GM19328 (cell line): Measurements from ENCODE around the gene CLN3.
"Not testable (repeated sequence)": the region's sequence is repeated elsewhere in the genome, so short reads cannot be mapped to it uniquely, and the experiment has no call there.

ENCODE experiments used
- ATAC-seq: cut with Tn5 transposase; IDR thresholded peaks from one replicate; pipeline ENCODE4 v1.9.1; 2021; ENCODE audit warnings: mild to moderate bottlenecking, moderate library complexity; ENCODE audit not compliant: unreplicated experiment

The CLN3 gene

DNA sequence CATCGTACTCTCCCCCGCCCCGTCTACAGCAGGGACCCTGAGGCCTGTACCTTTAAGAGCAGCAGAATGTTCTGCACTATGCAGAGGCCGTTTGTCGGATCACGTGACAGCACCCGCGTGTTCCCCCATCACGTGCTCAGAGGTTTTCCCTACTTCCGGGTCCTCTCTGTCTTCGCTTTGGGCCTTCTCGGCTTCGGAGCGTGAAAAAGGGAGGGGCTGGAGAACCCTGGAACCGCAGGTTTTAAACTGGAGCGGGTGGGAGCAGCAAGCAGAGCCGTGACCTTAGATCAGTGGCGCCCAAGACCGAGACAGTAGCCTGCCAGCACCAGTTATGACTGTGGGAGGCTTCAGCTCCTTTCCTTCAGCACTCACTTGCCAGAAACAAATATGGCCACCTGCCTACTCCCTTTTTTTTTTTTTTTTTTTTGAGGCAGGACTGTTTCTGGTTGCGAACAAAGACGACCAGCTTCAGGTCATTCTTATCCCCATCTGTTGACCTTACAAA, at the start of gene CLN3:
TSS of gene CLN3 (minus strand) at position 105 of the 505 bp plus-strand sequence. CDS start 315 bp downstream, outside the sequence.
- ATAC-seq, result peak; percentile 68

DNA sequence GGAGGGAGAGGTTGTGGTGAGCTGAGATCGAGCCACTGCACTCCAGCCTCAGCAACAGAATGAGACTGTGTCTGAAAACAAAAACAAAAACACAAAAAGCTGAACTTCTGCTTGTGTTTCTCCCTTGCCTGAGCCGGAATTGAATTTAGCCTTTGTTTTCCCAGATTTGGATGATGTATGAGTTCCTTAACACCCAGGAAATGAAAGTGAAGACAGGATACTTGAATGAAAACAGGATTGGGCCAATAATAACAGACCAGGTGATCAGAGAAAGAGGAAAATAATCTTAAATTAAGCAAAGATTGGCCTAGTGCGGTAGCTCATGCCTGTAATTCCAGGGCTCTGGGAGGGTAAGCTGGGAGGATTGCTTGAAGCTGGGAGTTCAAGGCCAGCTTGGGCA, 48.5 kb upstream of the CLN3 start:
- ATAC-seq, result no peak

DNA sequence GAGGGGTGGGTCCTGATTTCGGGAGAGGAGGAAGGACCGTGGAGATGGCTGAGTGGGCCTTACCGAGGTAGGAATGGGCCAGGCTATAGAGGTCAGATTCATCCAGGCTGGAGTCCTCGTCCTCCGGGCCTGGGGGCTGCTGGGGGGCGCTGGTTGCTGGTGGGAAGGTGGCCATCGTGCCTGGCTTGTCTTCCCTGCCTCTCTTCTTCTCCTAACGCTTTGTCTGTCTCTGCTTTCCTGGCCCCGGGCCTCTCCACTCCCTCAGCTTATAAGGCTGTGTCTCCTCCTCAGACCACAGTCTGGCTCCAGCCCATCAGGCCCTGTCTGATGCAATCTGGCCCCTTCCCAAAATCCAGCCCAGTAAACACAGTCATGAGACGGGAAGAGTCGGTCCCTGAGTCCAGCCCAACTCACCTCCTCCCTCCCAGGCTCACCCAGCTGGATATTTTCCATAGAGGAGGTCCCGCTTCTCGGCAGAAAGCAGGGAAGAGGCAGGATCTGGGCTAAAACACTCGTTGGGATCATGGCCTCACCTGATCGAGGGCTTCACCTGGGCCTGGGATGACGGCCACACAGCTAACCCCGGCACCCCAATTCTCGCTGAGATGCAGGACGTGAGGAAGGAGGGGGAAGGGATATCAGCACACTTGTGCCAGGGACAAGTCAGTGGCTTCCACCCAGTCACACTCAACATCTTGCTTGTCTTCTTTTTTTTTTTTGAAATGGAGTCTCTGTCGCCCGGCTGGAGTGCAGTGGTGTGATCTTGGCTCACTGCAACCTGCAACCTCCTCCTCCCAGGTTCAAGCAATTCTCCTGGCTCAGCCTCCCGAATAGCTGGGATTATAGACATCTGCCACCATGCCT, 47.1 kb upstream of the CLN3 start, which contains the start of gene NUPR1:
TSS of gene NUPR1 (minus strand) at position 242 of the 864 bp plus-strand sequence. CDS start at position 175, 67 bp downstream.
- no peak for ATAC-seq

DNA sequence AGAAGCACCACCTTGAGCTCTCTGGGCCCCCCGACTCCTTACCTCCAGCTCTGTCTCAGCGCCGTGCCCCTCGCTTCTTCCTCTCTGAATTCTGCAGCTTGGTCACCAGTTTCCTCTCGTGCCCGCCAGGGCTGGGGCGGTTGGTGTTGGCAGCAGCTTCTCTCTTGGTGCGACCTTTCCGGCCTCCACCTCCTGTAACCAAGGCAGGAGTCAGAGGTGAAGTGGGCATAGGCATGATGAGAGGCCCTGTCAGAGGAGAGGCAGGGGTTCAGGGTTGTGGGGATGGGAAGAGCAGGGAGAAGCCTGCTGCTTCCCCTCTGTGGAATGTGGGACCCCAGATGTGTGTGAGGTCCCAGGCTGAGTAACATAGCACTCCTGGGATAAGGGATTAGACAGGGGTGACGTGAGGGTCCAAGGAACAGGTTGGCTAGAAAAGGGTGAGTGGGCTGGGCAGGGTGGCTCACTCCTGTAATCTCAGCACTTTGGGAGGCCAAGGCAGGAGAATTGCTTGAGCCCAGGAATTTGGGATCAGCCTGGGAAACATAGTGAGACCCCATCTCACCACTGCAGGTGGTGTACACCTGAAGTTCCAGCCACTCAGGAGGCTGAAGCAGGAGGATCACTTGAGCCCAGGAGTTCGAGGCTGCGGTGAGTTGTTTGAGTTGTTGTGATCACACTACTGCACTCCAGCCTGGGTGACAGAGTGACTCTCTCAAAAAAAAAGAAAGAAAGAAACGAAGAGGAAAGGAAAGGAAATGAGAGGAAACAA, 46.3 kb upstream of the CLN3 start:
- ATAC-seq, result no peak

DNA sequence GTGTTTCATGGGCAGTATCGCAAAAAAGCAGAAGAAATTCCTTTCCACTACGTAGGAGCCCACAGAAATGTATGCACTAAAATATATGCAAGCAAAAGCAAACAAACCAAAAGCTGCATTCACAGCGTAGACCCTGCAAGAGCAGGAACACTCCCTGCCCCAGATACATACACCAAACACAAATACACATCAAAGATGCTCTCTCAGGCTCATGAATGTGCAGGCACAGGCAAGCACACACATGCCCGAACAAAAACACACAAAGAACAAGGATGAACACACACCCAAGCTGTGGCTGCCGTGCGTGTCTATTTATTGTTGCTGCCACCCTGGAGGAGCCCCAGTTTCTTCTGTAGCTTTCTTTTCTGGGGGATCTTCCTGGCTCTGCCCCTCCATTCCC, 45.2 kb upstream of the CLN3 start:
- no peak for ATAC-seq

DNA sequence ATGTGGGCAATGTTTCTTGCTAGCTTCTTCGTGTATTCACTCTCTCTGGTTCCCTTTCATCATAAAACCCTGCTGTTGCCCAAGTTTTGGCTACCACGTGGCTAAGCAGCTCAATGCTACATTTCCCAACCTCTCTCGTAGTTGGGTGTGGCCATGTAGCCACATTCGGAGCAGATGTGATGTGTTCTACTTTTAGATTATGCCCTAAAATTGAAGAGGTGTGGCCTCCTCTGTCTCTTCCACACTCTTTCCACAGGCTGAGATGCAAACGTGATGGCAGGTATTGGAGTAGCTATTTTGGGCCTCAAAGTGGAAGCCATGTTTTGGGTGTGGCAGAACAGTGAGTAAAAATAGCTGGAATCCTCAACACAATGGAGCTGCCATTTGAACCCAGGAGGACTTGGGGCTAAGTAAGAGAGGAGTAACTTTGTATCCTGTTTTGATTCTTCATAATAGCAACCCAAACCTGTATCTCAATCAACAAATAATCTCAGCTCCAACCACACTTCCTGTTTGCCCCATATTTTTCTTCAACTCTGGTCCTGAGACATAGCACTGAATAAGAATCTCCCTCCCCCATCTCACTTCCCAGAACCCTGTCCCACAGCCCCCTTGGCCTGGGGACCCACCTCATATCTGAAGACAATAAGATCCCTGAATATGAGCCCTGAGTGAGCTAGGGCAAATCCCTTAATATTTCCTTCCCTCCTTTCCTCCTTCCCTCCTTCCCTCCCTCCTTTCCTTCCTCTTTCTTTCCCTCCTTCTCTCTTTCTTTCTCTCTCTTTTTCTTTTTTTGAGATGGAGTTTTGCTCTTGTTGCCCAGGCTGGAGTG, 42.9 kb upstream of the CLN3 start:
- ATAC-seq, result no peak

DNA sequence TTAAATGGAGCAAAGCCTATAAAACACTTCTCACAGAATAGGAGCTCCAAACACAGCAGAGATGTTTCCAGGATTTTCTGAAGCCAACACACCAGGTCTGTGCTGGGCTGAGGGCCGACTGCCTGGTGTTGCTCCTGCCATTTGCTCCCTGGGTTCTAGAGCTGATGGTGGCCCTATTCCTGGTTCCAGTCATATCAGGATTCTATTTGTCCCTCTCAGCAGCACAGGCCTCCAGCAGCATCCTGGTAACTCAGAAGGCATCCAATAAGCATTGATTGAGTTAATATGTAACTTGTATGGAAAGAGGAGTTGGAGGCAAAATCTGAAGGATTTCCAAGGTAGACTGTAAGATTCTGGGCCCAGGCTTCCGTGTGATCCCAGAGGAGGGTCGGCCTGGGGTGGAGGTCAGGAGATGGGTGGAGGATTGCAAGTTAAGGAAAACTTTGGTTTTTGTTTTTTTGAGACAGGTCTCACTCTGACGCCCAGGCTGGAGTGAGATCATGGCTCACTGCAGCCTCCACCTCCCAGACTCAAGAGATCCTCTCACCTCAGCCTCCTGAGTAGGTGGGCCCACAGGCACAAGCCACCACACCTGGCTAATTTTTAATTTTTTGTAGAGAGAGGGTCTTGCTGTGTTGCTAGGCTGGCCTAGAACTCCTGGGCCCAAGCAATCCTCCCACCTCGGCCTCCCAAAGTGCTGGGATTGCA, 41.2 kb upstream of the CLN3 start:
- no peak for ATAC-seq

DNA sequence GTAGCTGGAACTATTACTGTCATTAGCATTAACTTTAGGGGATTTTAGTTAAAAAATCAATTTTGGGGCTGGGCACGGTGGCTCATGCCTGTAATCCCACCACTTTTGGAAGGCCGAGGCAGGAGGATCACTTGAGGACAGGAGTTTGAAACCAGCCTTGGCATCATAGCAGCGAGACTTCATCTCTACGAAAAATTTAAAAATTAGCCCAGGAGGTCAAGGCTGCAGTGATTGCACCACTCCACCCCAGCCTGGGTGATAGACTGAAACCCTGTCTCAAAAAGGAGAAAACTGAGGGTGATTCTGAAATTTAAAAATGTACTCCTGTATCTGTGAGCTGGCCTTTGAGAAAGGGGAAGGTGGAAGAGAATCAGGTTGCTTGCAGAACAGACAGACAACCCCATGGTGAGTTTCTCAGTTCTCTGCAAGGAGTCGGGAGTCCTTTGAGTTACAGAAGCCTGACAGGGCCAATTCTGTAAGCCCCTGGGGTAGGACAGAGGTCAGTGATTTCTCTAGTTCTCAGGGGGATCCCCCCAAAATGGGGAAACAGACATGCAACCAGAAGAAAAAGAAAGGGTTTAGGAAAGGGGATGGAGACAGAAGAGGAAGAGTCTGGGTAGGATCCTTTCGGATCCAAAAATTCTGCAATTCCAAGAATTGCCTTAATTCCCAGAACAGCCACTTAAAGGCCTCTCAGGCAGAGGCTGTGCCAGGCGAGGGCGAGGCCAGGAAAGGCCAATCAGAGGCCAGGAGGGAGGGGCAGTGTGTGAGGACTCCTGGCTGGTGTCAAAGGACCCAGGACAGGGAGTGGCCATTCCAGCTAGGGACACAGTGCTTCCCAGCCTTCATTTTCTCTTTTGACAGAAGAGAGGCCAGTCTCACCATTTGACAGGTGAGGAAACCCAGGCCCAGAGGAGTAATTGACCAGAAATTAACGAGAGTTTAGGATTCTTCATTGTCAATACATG, 40.2 kb upstream of the CLN3 start:
- ATAC-seq, result no peak

DNA sequence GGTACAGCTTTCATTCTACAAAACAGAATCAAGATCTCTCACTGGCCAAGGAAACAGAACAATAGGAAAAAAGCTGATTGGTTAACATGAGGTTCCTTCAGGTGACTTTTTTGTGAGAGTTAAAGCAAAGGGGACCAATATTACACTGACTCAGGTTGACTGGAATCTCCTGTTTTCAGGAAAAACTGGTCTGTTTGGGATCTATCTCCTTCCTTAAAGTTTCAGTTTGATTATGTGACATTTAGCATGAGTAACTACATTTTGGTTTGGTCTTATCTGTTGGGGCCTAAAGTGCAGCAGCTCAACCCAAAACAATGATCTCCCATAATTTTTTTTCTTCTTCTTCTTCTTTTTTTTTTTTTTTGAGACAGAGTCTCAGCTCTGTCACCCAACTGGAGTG, 37.2 kb upstream of the CLN3 start:
- no peak for ATAC-seq

DNA sequence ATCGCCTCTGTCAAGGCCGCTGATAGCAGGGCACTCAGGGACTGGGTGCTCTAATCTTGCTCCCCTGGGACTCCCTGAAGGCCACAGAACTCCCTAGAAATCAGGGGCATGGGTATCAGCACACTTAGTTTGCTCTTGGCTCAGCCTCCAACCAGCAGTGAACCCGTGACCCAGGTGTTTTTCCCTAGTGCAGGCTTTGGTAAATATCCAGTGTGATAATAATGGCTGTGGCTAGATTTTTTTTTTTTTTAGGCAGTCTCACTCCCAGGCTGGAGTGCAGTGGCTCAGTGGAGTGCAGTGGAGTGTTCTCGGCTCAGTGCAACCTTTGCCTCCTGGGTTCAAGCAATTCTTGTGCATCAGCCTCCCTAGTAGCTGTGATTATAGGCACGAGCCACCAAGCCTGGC, 36.6 kb upstream of the CLN3 start:
- no peak for ATAC-seq

DNA sequence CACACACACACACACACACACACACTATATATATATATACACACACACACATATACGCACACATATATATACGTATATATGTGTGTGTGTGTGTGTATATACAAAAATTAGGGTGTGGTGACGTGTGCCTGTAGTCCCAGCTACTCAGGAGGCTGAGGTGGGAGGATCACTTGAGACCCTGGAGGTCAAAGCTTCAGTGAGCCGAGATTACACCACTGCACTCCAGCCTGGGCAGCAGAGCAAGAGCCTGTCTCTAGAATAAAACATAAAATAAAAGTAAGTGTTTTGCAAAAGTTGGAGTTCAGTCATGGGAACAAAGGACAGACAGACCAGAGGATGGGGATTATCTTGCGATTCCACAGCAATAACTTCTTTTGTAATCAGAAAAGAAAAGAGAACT, 36.1 kb upstream of the CLN3 start:
- no peak for ATAC-seq

DNA sequence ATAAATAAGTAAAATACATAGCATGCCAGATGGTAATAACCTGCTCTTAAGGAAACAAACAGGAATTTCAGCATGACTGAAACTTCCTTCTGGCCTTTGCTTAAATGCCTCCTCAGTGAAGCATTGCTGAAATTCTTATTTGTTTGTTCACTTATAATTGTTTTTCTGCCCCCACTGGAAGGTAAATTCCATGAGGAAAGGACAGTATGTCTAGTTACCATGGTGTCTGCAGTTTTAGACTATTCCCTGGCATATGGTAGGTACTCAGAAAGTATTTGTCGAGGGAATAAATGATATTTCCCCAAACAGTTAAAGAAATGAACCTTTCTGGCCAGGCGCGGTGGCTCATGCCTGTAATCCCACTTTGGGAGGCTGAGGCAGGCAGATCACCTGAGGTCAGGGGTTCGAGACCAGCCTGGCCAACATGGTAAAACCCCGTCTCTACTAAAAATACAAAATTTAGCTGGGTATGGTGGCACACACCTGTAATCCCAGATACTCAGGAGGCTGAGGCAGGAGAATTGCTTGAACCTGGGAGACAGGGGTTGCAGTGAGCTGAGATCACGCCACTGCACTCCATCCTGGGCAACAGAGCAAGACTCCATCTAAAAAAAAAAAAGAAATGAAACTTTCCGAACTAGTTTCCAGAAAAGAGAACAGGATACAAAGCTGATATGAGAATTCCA, 35.4 kb upstream of the CLN3 start:
- ATAC-seq, result not testable (repeated sequence)

DNA sequence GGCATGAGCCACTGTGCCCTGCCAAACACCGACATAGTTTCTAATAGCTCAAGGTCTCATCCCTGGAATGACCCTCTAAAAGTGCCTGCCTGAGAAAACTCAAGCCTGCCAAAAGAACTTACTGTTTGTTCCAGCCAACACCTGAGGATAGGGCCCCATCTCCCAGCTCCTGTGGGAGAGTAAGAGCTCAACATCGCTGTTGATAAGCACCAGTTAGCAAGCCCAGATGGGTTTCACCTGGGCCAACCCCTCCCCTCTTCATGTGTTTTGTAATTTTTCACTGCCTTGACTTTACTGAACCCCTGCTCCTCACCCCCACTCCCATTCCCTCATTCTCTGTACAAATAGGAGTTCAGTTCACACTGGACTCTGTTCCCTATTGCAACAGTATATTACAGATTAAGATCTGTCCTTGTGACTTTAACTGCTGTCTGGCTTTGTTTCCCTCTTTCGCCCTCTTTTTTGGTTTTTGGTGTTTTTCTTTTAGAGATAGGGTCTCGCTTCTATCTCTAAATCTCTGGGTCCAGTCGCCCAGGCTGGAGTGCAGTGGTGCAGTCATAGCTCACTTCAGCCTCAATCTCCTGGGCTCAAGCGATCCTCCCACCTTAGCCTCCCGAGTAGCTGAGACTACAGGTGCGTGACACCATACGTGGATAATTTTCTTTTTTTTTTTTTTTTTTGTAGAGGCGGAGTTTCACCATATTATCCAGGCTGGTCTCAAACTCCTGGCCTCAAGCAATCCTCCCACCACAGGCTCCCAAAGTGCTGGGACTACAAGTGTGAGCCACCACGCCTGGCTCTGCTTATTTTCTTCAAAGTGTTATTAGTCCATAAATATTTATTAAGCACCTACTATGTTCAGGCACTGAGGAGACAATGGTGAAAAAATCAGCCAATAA, 34.6 kb upstream of the CLN3 start:
- no peak for ATAC-seq

DNA sequence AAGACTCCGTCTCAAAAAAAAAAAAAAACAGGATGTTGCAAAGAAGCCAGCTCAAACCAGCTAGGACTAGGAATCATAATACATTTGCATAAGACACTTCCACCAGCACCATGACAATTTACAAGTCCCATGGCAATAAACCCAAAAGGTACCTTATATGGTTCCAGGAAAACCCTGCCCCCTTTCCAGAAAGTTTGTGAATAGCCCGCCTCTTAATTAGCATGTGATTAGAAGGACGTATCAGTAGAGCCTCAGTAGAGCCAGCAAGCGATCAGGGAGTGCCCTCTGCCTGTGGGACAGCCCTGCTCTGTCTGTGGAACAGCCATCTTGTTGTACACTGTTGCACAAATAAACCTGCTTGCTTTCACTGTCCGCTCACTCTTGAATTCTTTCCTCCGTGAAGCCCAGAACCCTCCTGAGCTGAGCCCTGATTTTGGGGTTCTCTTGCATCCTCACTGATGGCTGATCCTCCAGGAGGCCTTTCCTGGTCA, 32.9 kb upstream of the CLN3 start:
- ATAC-seq, result no peak

DNA sequence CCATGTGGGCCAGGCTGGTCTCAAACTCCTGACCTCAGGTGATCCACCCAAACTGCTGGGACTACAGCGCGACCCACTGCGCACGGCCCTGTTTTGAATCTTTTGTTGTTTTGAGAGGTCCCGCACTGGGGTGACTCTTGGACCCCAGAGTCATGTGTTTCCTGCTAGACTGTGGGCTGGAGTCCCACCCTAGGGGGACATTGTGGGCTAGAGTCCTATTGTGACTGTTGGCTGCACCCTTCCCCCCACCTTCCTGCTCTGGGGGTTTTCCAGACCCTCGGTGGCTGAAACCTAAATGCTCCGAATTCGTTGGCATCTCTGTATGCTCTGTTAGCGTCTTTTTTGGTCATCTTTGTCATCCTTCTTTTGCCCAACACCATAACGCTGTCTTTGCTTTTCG, 30.9 kb upstream of the CLN3 start:
- ATAC-seq, result no peak

DNA sequence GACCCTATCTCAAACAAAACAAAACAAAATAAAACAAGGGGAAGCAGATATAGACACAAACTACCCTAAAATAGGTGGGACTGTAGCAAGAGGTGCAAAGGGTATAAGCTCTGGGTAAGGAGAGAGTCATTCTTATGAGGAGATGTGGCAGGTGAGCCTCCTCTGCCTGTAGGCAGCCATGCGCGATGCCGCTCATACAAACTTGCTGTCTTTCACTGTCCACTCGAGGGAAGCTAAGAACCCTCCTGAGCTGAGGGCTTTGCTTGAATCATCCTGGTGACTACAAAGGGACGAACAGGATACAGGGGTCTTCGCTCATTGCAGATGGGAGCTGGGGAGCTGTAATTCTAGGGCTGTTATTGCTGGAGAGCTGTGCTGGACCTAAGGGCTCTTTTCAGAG, 29.6 kb upstream of the CLN3 start:
- no peak for ATAC-seq

DNA sequence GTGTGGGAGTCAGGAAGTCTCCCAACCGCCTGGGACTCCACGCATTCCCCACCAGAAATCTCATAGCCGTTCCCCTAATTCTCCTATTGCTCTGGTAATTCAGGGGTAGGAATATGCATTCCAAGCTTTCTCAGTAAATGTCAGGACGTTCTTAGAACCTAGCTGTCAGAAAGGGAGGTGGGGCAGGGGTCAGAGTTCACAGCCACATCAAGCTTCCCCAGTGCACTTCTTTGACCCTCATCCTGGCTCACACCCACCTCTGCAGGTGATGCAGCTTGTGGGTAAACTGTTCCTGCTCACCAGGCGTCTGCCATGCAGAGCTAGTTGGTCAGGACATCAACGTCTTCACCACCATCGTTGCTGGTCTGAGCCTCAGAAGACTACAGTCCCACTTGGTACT, 28.8 kb upstream of the CLN3 start:
- no peak for ATAC-seq
